Spinal cord (tissue), 10 donors: ENCODE results near the gene TMEM81. TPM values are rescaled to one million over a fixed set of nuclear protein-coding genes. Genes with fewer than 3 reads are reported as not detected.

Experiments
- DNase-seq, 6 donors: peaks; one replicate each; pipeline versions ENCODE4 v3.0.0 to v3.0.0-alpha.2; 2013 to 2015; ENCODE audit warnings: low spot score in 6 of 6, low read depth in 4 of 6
- H3K27ac ChIP-seq: one replicate; pipeline ENCODE4 v1.5.1; 2013; ENCODE audit warnings: low read depth, low read length, control low read depth
- H3K27me3 ChIP-seq: one replicate; pipeline ENCODE4 v1.6.1; 2013; ENCODE audit warnings: low read length; ENCODE audit not compliant: control insufficient read depth, insufficient read depth
- H3K36me3 ChIP-seq: one replicate; pipeline ENCODE4 v1.6.1; 2013; ENCODE audit warnings: low read length; ENCODE audit not compliant: control insufficient read depth, insufficient read depth
- H3K4me1 ChIP-seq: one replicate; pipeline ENCODE4 v1.6.1; 2013; ENCODE audit warnings: low read length; ENCODE audit not compliant: control insufficient read depth, insufficient read depth
- H3K4me3 ChIP-seq: one replicate; pipeline ENCODE4 v1.5.1; 2013; ENCODE audit warnings: low read depth, low read length, control low read depth
- H3K9me3 ChIP-seq: one replicate; pipeline ENCODE4 v1.6.1; 2013; ENCODE audit warnings: low read length; ENCODE audit not compliant: control insufficient read depth, insufficient read depth
- WGBS: methylation state at CpG from one replicate; pipeline ENCODE4 v1.1.5; 2013; ENCODE audit warnings: missing lambda C conversion rate; ENCODE audit not compliant: insufficient coverage; 5-methylcytosine and 5-hydroxymethylcytosine counted together
- polyA plus RNA-seq, 2 donors: library from polyadenylated mRNA; unstranded; fragments of 120-200 nt; gene quantifications; one replicate each; pipeline ENCODE4 v1.2.1, GENCODE V29; 2013; ENCODE audit not compliant: insufficient read length in 2 of 2
- total RNA-seq, 2 donors: library from RNA; depleted of rRNA in 1 of 2; stranded (reverse); fragments of 120-200 nt in 1 of 2; fragments of >200 nt in 1 of 2; gene quantifications; one replicate each; pipeline versions ENCODE4 v1.2.3 to v1.2.4, GENCODE V29; 2013 to 2014
- donor health status: healthy.

Gene TMEM81
- total and polyA plus RNA-seq, 4 donors, result 1.9 to 6.3 (median 3.4) TPM

GRCh38 chr1:205056188-205056611, 28.1 kb downstream of the TMEM81 start:
- Histone ChIP-seq H3K4me1 (peaks cover 22% of the 10 kb centered on the region), H3K27ac (no peak overlapping the region), H3K4me3 (no peak overlapping the region), H3K36me3 (peaks cover 49% of the 10 kb centered on the region), H3K27me3 (no peaks in the 10 kb centered on the region), H3K9me3 (no peaks in the 10 kb centered on the region)
- 67% methylated on average over 7 of the region's 13 CpGs for WGBS
- peak in 1 of 6 donors; percentile 19 for DNase-seq

GRCh38 chr1:205054013-205054412, 30.2 kb downstream of the TMEM81 start:
- Histone ChIP-seq H3K4me3 (no peak overlapping the region), H3K27ac (no peak overlapping the region), H3K36me3 (peaks cover 36% of the 10 kb centered on the region), H3K27me3 (no peaks in the 10 kb centered on the region), H3K9me3 (no peaks in the 10 kb centered on the region), H3K4me1 (peaks cover 25% of the 10 kb centered on the region)
- no peak for DNase-seq
- 41% methylated on average over 7 of the region's 7 CpGs for WGBS

- no peaks in the 10 kb centered on the region for H3K27me3 ChIP-seq
- no peak overlapping the region for H3K4me3 ChIP-seq
- no peak for DNase-seq
- peaks cover 28% of the 10 kb centered on the region for H3K36me3 ChIP-seq
- no peaks in the 10 kb centered on the region for H3K9me3 ChIP-seq
- H3K27ac ChIP-seq, result no peak overlapping the region
- 98% methylated on average over 5 of the region's 5 CpGs for WGBS
- peaks cover 32% of the 10 kb centered on the region for H3K4me1 ChIP-seq
These were observed 31.0 kb downstream of the TMEM81 start for GRCh38 chr1:205053296-205053695.

GRCh38 chr1:205052690-205053089, 31.6 kb downstream of the TMEM81 start:
- WGBS, result 61% methylated on average over 5 of the region's 11 CpGs
- no peak overlapping the region for H3K27ac ChIP-seq
- peaks cover 22% of the 10 kb centered on the region for H3K36me3 ChIP-seq
- H3K4me1 ChIP-seq, result peaks cover 38% of the 10 kb centered on the region
- no peaks in the 10 kb centered on the region for H3K9me3 ChIP-seq
- H3K4me3 ChIP-seq, result no peak overlapping the region
- DNase-seq, result no peak
- H3K27me3 ChIP-seq, result no peaks in the 10 kb centered on the region

- H3K36me3 ChIP-seq, result peaks cover 14% of the 10 kb centered on the region
- DNase-seq, result no peak
- H3K27ac ChIP-seq, result no peak overlapping the region
- peaks cover 5% of the 10 kb centered on the region for H3K27me3 ChIP-seq
- H3K4me1 ChIP-seq, result peaks cover 59% of the 10 kb centered on the region
- H3K4me3 ChIP-seq, result no peak overlapping the region
- WGBS, result 62% methylated on average over 6 of the region's 6 CpGs
- no peaks in the 10 kb centered on the region for H3K9me3 ChIP-seq
These were observed 34.8 kb downstream of the TMEM81 start for GRCh38 chr1:205049479-205049878.

GRCh38 chr1:205048382-205048781, 35.9 kb downstream of the TMEM81 start:
- Histone ChIP-seq H3K36me3 (peaks cover 6% of the 10 kb centered on the region), H3K4me1 (peaks cover 70% of the 10 kb centered on the region), H3K9me3 (no peaks in the 10 kb centered on the region), H3K27ac (no peak overlapping the region), H3K4me3 (no peak overlapping the region), H3K27me3 (peaks cover 8% of the 10 kb centered on the region)
- peak in 2 of 6 donors; percentile 56 to 64 for DNase-seq
- WGBS, result 31% methylated on average over 7 of the region's 9 CpGs

- Histone ChIP-seq H3K27ac (no peak overlapping the region), H3K9me3 (no peaks in the 10 kb centered on the region), H3K36me3 (peaks cover 3% of the 10 kb centered on the region), H3K4me1 (peaks cover 72% of the 10 kb centered on the region), H3K4me3 (no peak overlapping the region), H3K27me3 (peaks cover 8% of the 10 kb centered on the region)
- 54% methylated on average over 3 of the region's 5 CpGs for WGBS
- DNase-seq, result no peak
These were observed 36.5 kb downstream of the TMEM81 start for GRCh38 chr1:205047764-205048231.

- H3K27ac ChIP-seq, result peak overlapping the region; percentile 49
- no peaks in the 10 kb centered on the region for H3K36me3 ChIP-seq
- H3K9me3 ChIP-seq, result no peaks in the 10 kb centered on the region
- WGBS, result 6% methylated on average over 4 of the region's 4 CpGs
- no peak for DNase-seq
- no peak overlapping the region for H3K4me3 ChIP-seq
- peaks cover 10% of the 10 kb centered on the region for H3K27me3 ChIP-seq
- peaks cover 72% of the 10 kb centered on the region for H3K4me1 ChIP-seq
These were observed 37.4 kb downstream of the TMEM81 start for GRCh38 chr1:205046870-205047269.

- peaks cover 10% of the 10 kb centered on the region for H3K27me3 ChIP-seq
- H3K4me1 ChIP-seq, result peaks cover 72% of the 10 kb centered on the region
These were observed 39.1 kb downstream of the TMEM81 start for GRCh38 chr1:205045146-205045545.

GRCh38 chr1:205044741-205045140, 39.5 kb downstream of the TMEM81 start:
- H3K4me3 ChIP-seq, result no peak overlapping the region
- no peaks in the 10 kb centered on the region for H3K36me3 ChIP-seq
- WGBS, result 26% methylated on average over 5 of the region's 5 CpGs
- no peaks in the 10 kb centered on the region for H3K9me3 ChIP-seq
- DNase-seq, result no peak
- H3K27me3 ChIP-seq, result peaks cover 10% of the 10 kb centered on the region
- no peak overlapping the region for H3K27ac ChIP-seq
- peaks cover 71% of the 10 kb centered on the region for H3K4me1 ChIP-seq

More at GRCh38 chr1:205045146-205045545, 39.1 kb downstream of the TMEM81 start:
- WGBS, result 29% methylated on average over 10 of the region's 11 CpGs
- Histone ChIP-seq H3K4me3 (no peak overlapping the region), H3K36me3 (no peaks in the 10 kb centered on the region), H3K27ac (no peak overlapping the region), H3K9me3 (no peaks in the 10 kb centered on the region)
- DNase-seq, result peak in 1 of 6 donors; percentile 41
